GDM1 (cell line): ENCODE results near the gene WDR18.

ENCODE experiments used
- DNase-seq: peaks from one replicate; lab custom pipeline; 2025; lab: John Stamatoyannopoulos, UW

Gene WDR18

GRCh38 chr19:1008268-1009040, 24.3 kb downstream of the WDR18 start:
- no peak for DNase-seq

GRCh38 chr19:1009041-1009980, 25.2 kb downstream of the WDR18 start:
- DNase-seq = no peak

GRCh38 chr19:1009981-1010538, 25.9 kb downstream of the WDR18 start:
- no peak for DNase-seq

- no peak for DNase-seq
Measured at GRCh38 chr19:1010586-1011510, 26.7 kb downstream of the WDR18 start.

GRCh38 chr19:1011831-1012333, 27.7 kb downstream of the WDR18 start:
- DNase-seq = no peak

GRCh38 chr19:1012334-1012733, 28.2 kb downstream of the WDR18 start:
- no peak for DNase-seq

- DNase-seq = no peak
Measured at GRCh38 chr19:1013218-1013617, 29.1 kb downstream of the WDR18 start.

- no peak for DNase-seq
Measured at GRCh38 chr19:1014161-1015060, 30.3 kb downstream of the WDR18 start.

GRCh38 chr19:1015061-1015781, 31.1 kb downstream of the WDR18 start:
- DNase-seq = no peak

- no peak for DNase-seq
Measured at GRCh38 chr19:1015782-1016646, 31.9 kb downstream of the WDR18 start.

- no peak for DNase-seq
Measured at GRCh38 chr19:1016647-1017114, 32.5 kb downstream of the WDR18 start.

- no peak for DNase-seq
Measured at GRCh38 chr19:1017115-1017905, 33.2 kb downstream of the WDR18 start.

- no peak for DNase-seq
Measured at GRCh38 chr19:1017906-1018305, 33.8 kb downstream of the WDR18 start.

GRCh38 chr19:1018393-1018792, 34.2 kb downstream of the WDR18 start:
- no peak for DNase-seq

- DNase-seq = no peak
Measured at GRCh38 chr19:1018932-1019615, 34.9 kb downstream of the WDR18 start.

- no peak for DNase-seq
Measured at GRCh38 chr19:1019616-1019961, 35.4 kb downstream of the WDR18 start.
